ENCODE data around the gene PARN. TPM values are rescaled to one million over a fixed set of nuclear protein-coding genes. Genes with fewer than 3 reads are reported as not detected.

Gene PARN
- total RNA-seq, 1 experiment from 2014 or later = 42.5 TPM

DNA sequence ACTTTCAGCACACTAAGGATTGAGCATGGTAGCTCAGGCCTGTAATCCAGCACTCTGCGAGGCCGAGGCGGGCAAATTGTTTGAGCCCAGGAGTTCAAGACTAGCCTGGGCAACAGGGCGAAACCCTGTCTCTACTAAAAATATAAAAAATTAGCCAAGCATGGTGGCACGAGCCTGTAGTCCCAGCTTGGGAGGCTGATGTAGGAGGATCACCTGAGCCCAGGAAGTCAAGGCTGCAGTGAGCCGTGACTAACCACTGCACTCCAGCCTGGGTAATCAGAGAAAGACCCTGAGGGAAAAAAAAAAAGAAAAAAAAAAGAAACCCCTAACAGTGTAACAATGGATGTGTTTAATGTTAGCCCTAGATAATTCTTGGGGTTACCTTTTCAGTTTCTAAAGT lies 24.0 kb downstream of the PARN start:
- no TSS peak for BruUV-seq (replicated peaks)
- CTCF ChIA-PET = no interaction called here

More for the DNA sequence above, 24.0 kb downstream of the PARN start:
- H3K9me3 ChIP-seq (ENCODE audit: control insufficient read depth in 1 of 2, insufficient read depth in 1 of 2, low read depth in 1 of 2, low read length in 2 of 2) = no peaks in the 10 kb centered on the region
- H3K4me1 ChIP-seq (ENCODE audit: control insufficient read depth in 1 of 2, insufficient read depth in 2 of 2, low read length in 2 of 2) = no peaks in the 10 kb centered on the region
- H3K27me3 ChIP-seq (ENCODE audit: insufficient read depth, low read length) = no peaks in the 10 kb centered on the region
- H3K4me2 ChIP-seq (ENCODE audit: low read length) = no peak overlapping the region
- peaks cover 42 to 47% of the 10 kb centered on the region in 2 experiments; a peak in 3 of 4 replicates for H3K36me3 ChIP-seq (ENCODE audit: control insufficient read depth in 1 of 2, insufficient read depth in 2 of 2, low read length in 2 of 2)
- H3K9ac ChIP-seq (ENCODE audit: low read length) = no peak overlapping the region
- H2AFZ ChIP-seq (ENCODE audit: low read depth, low read length, poor library complexity, severe bottlenecking) = no peak overlapping the region
- no peaks in the 10 kb centered on the region for H3K79me2 ChIP-seq (ENCODE audit: insufficient read depth, low read length)
- H3K9me2 ChIP-seq (ENCODE audit: insufficient read depth) = no peaks in the 10 kb centered on the region
- no peak overlapping the region for H3K27ac ChIP-seq (ENCODE audit: low read depth, low read length)
- ChIA-PET POLR2A (interaction anchor here (0.9 kb wide), 1 partner anchor 15 kb away, joined by 3 read pairs; no protein-coding TSS in a partner anchor), RAD21 (ENCODE audit: low non-redundant PET in 1 of 2, low total read pairs in 2 of 2, uncharacterized antibody in 2 of 2, unreplicated experiment in 2 of 2) (no interaction called here)
- intact Hi-C loops (cut with micrococcal nuclease) = loop anchor here (10.0 kb wide), 1 partner anchor 61 kb away; no protein-coding TSS in a partner anchor
- ATAC-seq (no peak), DNase-seq (ENCODE audit: low read depth, low spot score) (no peak)
- no peak for TF ChIP-seq SIN3A (IDR thresholded peaks at IDR 0.05; ENCODE audit: low read depth)
- no peak for TF ChIP-seq ELF1 (IDR thresholded peaks at IDR 0.05; ENCODE audit: borderline replicate concordance, low read depth)
- no peak for TF ChIP-seq EZH2 (IDR thresholded peaks at IDR 0.05)
- no peak for TF ChIP-seq POLR2AphosphoS5 (IDR thresholded peaks at IDR 0.05; ENCODE audit: low read depth, low read length)
- no peak for TF ChIP-seq ZBTB33 (IDR thresholded peaks at IDR 0.05; ENCODE audit: extremely low read depth, insufficient replicate concordance, low read length)
- TF ChIP-seq RAD21 (IDR thresholded peaks at IDR 0.05; ENCODE audit: low read depth) = no peak
- no peak for TF ChIP-seq TCF7L2 (IDR thresholded peaks at IDR 0.05; ENCODE audit: borderline replicate concordance, extremely low read depth, insufficient read depth, insufficient read length)
- TF ChIP-seq CTCF (IDR thresholded peaks at IDR 0.05 in 2 of 3, conservative IDR thresholded peaks at IDR 0.05 in 1 of 3; ENCODE audit: borderline replicate concordance in 1 of 3, insufficient read depth in 1 of 3, low read depth in 2 of 3, low read length in 2 of 3) = no peak
- H4K20me1 ChIP-seq (ENCODE audit: insufficient read depth) = no peaks in the 10 kb centered on the region
- H3K4me3 ChIP-seq (replicated peaks in 1 of 2; ENCODE audit: low read depth in 1 of 2, low read length in 2 of 2) = no peak overlapping the region
